GF-D8 (cell line): ENCODE measurements around the gene ZNF197.
"Not testable (repeated sequence)": the region's sequence is repeated elsewhere in the genome, so short reads cannot be mapped to it uniquely, and the experiment has no call there.

ENCODE experiments used
- DNase-seq: peaks from one replicate; lab custom pipeline; 2025; lab: John Stamatoyannopoulos, UW

Gene ZNF197

GRCh38 chr3:44624749-44625480 lies at the start of gene ZNF197:
Gene ZNF197 (plus strand): TSS chr3:44625036. CDS start chr3:44629155, 4,119 bp downstream.
- DNase-seq = peak; percentile 68

GRCh38 chr3:44576613-44577012 lies 48.2 kb upstream of the ZNF197 start:
- DNase-seq = no peak

GRCh38 chr3:44577354-44577952 lies 47.4 kb upstream of the ZNF197 start:
- not testable (repeated sequence) for DNase-seq

- DNase-seq = not testable (repeated sequence)
Measured at GRCh38 chr3:44578316-44578715, 46.5 kb upstream of the ZNF197 start.

GRCh38 chr3:44578924-44579515 lies 45.8 kb upstream of the ZNF197 start:
- DNase-seq = not testable (repeated sequence)

GRCh38 chr3:44579749-44580148 lies 45.1 kb upstream of the ZNF197 start:
- not testable (repeated sequence) for DNase-seq

- not testable (repeated sequence) for DNase-seq
Measured at GRCh38 chr3:44580971-44581370, 43.9 kb upstream of the ZNF197 start.

GRCh38 chr3:44584646-44585501 lies 40.0 kb upstream of the ZNF197 start, which contains the start of gene ZNF660:
Gene ZNF660 (plus strand): TSS chr3:44584964. CDS start chr3:44594194, 9,230 bp downstream.
- no peak for DNase-seq

GRCh38 chr3:44596621-44597020 lies 28.2 kb upstream of the ZNF197 start:
- DNase-seq = no peak

GRCh38 chr3:44601749-44602148 lies 23.1 kb upstream of the ZNF197 start:
- DNase-seq = no peak

GRCh38 chr3:44612678-44613077 lies 12.2 kb upstream of the ZNF197 start:
- no peak for DNase-seq

GRCh38 chr3:44628716-44629115 lies 3.9 kb downstream of the ZNF197 start:
- no peak for DNase-seq

- no peak for DNase-seq
Measured at GRCh38 chr3:44632193-44632592, 7.4 kb downstream of the ZNF197 start.

- no peak for DNase-seq
Measured at GRCh38 chr3:44642337-44642736, 17.5 kb downstream of the ZNF197 start.

GRCh38 chr3:44643024-44643423 lies 18.2 kb downstream of the ZNF197 start:
- no peak for DNase-seq

- no peak for DNase-seq
Measured at GRCh38 chr3:44647771-44648170, 22.9 kb downstream of the ZNF197 start.

GRCh38 chr3:44648564-44649229 lies 23.9 kb downstream of the ZNF197 start, which contains the start of gene ZNF35:
Gene ZNF35 (plus strand): TSS chr3:44648732. CDS start chr3:44651068, 2,336 bp downstream.
- peak; percentile 16 for DNase-seq

GRCh38 chr3:44649709-44650108 lies 24.9 kb downstream of the ZNF197 start:
- no peak for DNase-seq

- no peak for DNase-seq
Measured at GRCh38 chr3:44654039-44654438, 29.2 kb downstream of the ZNF197 start.

GRCh38 chr3:44659015-44659414 lies 34.2 kb downstream of the ZNF197 start:
- DNase-seq = no peak

- DNase-seq = no peak
Measured at GRCh38 chr3:44659434-44659833, 34.6 kb downstream of the ZNF197 start.
